KOPT-K1 (cell line): ENCODE measurements around the gene POC5.
"Not testable (repeated sequence)": the region's sequence is repeated elsewhere in the genome, so short reads cannot be mapped to it uniquely, and the experiment has no call there.

ENCODE experiments used
- H3K27ac ChIP-seq: fragments of 200-600 bp; sonication (generic); 2 replicates; pipeline ENCODE4 v1.5.1; 2016; ENCODE audit warnings: antibody characterized with exemption, mild to moderate bottlenecking, low read depth, low read length; ENCODE audit not compliant: poor library complexity, severe bottlenecking
- H3K36me3 ChIP-seq: fragments of 200-600 bp; sonication (generic); 2 replicates; pipeline ENCODE4 v1.5.1; 2017; ENCODE audit warnings: antibody characterized with exemption, mild to moderate bottlenecking, low read length, moderate library complexity; ENCODE audit not compliant: insufficient read depth
- H3K9me3 ChIP-seq: fragments of 200-600 bp; sonication (generic); 2 replicates; pipeline ENCODE4 v1.5.1; 2017; ENCODE audit warnings: antibody characterized with exemption, low read length, mild to moderate bottlenecking; ENCODE audit not compliant: insufficient read depth, poor library complexity, severe bottlenecking

The POC5 gene

DNA sequence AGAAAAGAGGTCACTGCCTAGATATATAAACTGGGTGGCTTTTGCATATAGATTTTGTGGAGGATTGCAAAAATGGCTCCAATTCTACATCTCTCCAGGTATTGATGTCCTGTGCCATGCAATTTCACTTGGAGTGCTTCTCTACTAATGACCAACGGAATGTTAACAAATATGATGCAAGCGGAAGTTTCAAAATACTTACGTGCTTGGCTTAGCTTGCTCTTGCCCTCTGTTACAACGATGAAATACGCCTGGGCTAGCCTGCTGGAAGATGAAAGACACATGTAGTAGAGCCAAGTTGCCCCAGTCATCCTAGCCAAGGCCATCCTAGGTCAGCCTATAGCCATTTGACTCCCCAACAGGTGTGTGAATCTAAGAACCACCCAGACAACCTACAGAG, 3.6 kb upstream of the POC5 start:
- no peaks in the 10 kb centered on the region for H3K9me3 ChIP-seq
- H3K36me3 ChIP-seq: no peaks in the 10 kb centered on the region
- H3K27ac ChIP-seq: no peak overlapping the region

DNA sequence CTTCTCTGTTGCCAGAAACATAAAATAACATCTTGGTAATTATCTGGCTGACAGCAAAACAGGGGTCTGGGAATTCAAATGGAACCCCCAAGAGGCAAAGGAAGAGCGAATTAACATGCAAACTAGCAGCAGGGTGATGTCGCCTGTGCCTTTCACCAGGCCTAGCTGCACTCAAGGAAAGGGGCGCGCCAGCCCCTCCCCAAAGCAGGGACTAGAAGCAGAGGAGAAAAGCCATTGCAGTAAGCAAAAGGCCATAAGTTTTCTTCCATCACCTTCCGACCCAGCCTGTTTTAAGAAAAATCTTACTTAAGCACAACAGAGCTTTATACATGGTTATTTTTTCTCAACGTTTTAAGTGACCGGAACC, 539 bp downstream of the POC5 start:
- Histone ChIP-seq H3K36me3 (peaks cover 34% of the 10 kb centered on the region), H3K27ac (peak overlapping the region; percentile 91), H3K9me3 (no peaks in the 10 kb centered on the region)

GRCh38 chr5:75712091-75712490, 5.1 kb downstream of the POC5 start:
- no peaks in the 10 kb centered on the region for H3K9me3 ChIP-seq
- H3K27ac ChIP-seq: no peak overlapping the region
- peaks cover 66% of the 10 kb centered on the region for H3K36me3 ChIP-seq

DNA sequence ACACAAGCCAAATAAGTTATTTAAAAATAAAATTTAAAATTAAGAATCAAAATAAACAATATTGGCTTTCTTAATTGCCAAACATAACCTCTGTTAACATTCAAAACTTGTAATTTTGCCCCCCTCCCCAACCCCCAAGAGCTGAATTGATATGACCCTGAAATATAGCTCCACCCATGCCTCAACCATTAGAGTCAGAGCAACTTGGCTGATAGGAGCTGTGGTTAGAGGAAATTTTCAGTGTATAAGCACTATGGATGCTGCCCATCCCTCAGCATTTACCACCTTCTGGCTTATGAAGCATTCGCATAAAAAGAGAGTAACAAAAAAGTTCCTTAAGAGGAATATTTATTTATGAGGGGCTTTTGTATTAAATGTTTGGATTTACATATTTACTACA, 6.1 kb downstream of the POC5 start:
- H3K9me3 ChIP-seq: no peaks in the 10 kb centered on the region
- H3K27ac ChIP-seq: no peak overlapping the region
- H3K36me3 ChIP-seq: peaks cover 76% of the 10 kb centered on the region

DNA sequence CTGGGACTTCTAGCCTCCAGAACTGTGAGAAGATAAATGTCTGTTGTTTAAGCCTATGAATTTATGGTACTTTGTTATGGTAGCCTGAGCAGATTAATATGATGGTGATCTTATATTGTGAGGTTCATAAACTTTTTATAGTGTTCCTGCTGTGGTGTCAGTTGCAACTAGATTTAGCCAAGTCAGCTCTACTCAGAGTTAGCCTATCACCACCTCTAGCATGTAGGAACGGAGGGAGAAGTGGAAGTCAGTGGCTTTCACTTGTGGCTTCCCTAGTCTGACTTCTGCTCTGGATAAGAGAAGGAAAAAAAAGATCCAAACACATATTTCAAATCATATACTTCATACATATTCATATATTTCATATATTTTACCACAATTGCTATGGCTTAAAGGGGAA, 6.6 kb downstream of the POC5 start:
- H3K9me3 ChIP-seq: no peaks in the 10 kb centered on the region
- H3K36me3 ChIP-seq: peaks cover 81% of the 10 kb centered on the region
- no peak overlapping the region for H3K27ac ChIP-seq

- H3K36me3 ChIP-seq: peaks cover 84% of the 10 kb centered on the region
Measured at GRCh38 chr5:75707911-75708509, 9.2 kb downstream of the POC5 start.

DNA sequence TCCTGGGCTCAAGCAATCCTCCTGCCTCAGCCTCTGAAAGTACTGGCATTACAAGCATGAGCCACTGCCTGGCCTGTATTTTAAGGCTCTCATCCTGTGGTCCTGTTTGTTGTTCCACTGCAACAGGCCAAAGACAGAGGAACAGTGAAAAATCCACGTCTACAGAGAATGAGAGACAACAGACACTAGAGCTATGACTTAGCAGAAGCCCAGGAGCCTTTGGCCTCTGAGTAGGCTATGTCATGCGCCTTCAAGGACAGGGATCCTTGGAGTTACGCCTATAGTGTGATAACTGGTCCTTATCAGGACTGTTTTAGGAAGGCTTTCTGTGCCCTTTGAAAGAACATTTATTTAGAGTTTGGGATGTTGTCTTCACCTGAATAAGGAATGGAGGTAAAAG, 10.5 kb downstream of the POC5 start:
- H3K9me3 ChIP-seq: peaks cover 2% of the 10 kb centered on the region
- peaks cover 84% of the 10 kb centered on the region for H3K36me3 ChIP-seq

More at GRCh38 chr5:75707911-75708509, 9.2 kb downstream of the POC5 start:
- Histone ChIP-seq H3K9me3 (no peaks in the 10 kb centered on the region), H3K27ac (no peak overlapping the region)

DNA sequence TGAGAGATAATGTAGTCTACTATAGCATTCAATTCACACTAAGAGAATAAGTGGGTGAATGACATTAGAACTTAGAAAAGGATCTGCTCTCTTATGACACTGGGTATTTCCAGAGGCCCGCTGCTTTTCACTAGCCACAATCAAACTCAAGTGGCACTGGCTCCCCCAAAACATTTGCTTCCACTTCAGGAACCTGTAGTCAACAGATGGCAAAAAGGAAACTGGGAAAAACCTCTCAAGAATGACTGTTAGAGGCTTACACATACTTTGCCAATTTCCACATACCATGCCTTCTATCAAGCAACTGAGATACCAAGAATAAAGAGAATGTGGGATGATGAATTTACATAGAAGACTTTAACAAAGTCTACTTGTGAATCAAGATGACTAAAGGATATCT, 11.2 kb downstream of the POC5 start:
- Histone ChIP-seq H3K36me3 (peaks cover 83% of the 10 kb centered on the region), H3K9me3 (peaks cover 4% of the 10 kb centered on the region), H3K27ac (no peak overlapping the region)

More for the DNA sequence above, 10.5 kb downstream of the POC5 start:
- H3K27ac ChIP-seq: no peak overlapping the region

- Histone ChIP-seq H3K9me3 (peaks cover 4% of the 10 kb centered on the region), H3K36me3 (peaks cover 52% of the 10 kb centered on the region), H3K27ac (no peak overlapping the region)
Measured at GRCh38 chr5:75701856-75702255, 15.4 kb downstream of the POC5 start.

DNA sequence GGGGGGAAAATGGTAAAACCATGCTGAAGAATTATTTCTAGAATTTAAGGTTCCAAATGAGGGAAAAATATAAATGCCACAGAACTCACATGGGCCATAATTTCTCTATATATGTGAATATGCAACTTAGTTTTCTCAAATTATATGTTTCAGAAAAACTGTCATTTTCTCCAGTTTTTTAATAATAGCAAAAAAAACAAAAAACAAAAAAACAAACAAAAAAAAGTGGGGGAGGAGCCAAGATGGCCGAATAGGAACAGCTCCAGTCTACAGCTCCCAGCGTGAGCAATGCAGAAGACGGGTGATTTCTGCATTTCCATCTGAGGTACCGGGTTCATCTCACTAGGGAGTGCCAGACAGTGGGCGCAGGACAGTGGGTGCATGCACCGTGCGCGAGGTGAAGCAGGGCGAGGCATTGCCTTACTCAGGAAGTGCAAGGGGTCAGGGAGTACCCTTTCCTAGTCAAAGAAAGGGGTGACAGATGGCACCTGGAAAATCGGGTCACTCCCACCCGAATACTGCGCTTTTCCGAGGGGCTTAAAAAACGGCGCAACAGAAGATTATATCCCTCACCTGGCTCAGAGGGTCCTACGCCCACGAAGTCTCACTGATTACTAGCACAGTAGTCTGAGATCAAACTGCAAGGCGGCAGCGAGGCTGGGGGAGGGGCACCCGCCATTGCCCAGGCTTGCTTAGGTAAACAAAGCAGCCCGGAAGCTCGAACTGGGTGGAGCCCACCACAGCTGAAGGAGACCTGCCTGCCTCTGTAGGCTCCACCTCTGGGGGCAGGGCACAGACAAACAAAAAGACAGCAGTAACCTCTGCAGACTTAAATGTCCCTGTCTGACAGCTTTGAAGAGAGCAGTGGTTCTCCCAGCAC, 21.5 kb downstream of the POC5 start:
- peaks cover 45% of the 10 kb centered on the region for H3K36me3 ChIP-seq
- not testable (repeated sequence) for H3K9me3 ChIP-seq, H3K27ac ChIP-seq

GRCh38 chr5:75694781-75695180, 22.5 kb downstream of the POC5 start:
- H3K36me3 ChIP-seq: peaks cover 54% of the 10 kb centered on the region
- H3K9me3 ChIP-seq: no peaks in the 10 kb centered on the region
- H3K27ac ChIP-seq: no peak overlapping the region

- Histone ChIP-seq H3K27ac (no peak overlapping the region), H3K9me3 (no peaks in the 10 kb centered on the region), H3K36me3 (peaks cover 96% of the 10 kb centered on the region)
Measured at GRCh38 chr5:75690669-75691068, 26.6 kb downstream of the POC5 start.

DNA sequence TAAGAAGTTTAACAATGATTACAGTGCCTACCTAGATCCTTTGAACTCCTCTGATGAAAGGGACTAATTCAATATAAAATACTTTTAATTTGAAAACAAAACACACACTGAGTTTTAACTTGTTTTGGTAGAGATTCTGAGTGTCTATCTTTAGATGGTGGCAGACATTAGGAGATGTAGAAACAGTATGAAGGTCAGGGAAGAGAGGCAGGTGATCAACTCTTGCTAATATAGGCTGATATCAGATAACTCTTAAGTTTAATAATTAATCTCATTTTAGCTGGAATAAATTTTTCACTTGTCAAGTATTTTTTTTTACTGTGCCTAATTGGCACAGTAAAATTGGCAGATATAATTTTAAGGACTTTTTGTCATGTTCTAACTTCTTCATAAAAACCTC, 30.8 kb downstream of the POC5 start:
- no peaks in the 10 kb centered on the region for H3K9me3 ChIP-seq
- peaks cover 86% of the 10 kb centered on the region for H3K36me3 ChIP-seq
- no peak overlapping the region for H3K27ac ChIP-seq

- H3K27ac ChIP-seq: no peak overlapping the region
- H3K36me3 ChIP-seq: peaks cover 77% of the 10 kb centered on the region
- no peaks in the 10 kb centered on the region for H3K9me3 ChIP-seq
Measured at GRCh38 chr5:75685141-75685540, 32.1 kb downstream of the POC5 start.

- Histone ChIP-seq H3K27ac (no peak overlapping the region), H3K36me3 (peaks cover 70% of the 10 kb centered on the region), H3K9me3 (no peaks in the 10 kb centered on the region)
Measured at GRCh38 chr5:75681125-75681830, 36.0 kb downstream of the POC5 start.
